NCI-H526 treated with DMSO at 0.1 percent for 48 hours (cell line): ENCODE data around the gene HTR1D.

ENCODE experiments used
- DNase-seq: peaks from one replicate; lab custom pipeline; 2025; lab: John Stamatoyannopoulos, UW

Gene HTR1D

GRCh38 chr1:23150125-23150524, 67.2 kb downstream of the HTR1D start:
- DNase-seq = no peak

- DNase-seq = no peak
Measured at GRCh38 chr1:23149114-23149513, 68.2 kb downstream of the HTR1D start.

DNA sequence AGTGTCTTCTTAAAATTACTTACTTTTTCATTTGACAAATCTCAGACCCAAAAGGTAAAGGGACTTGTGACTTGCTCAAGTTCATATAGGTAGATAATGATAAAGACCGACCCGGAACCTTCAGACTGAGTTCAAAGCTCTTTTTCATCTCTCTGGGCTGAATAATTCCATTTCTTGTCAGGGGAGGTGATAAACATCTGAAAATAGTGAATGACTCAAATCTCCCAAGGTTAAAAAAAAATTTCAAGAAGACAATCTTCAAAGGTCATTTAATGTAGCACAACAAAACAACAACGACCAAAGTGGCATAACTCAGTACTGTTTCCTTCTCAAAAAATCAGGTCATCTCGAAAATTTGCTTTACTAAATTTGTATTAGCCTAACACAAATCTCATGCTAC, 69.2 kb downstream of the HTR1D start:
- no peak for DNase-seq
